ENCODE results near the gene GPBAR1. TPM values are rescaled to one million over a fixed set of nuclear protein-coding genes. Genes with fewer than 3 reads are reported as not detected.

Gene GPBAR1
- total RNA-seq, 6 donors from 2014 or later, result 0.33 to 6.4 (median 4.1) TPM

DNA sequence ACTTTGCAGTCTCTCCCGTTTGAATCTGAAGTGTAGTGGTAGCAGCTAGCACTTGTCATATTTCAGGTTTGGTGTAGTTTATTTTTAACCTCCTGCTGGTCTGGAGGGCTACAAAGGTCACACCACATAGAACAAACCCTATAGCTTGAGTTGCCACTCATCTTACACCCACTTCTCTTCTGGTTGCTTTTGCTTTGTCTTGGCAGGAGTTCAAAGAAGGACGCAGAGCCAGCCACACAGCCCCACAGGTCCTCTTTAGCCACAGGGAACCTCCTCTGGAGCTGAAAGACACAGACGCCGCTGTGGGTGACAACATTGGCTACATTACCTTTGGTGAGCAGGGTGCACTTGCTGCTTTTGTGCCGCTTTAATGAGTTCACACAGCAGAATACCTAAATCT is 15.6 kb upstream of the GPBAR1 start:
- H3K27ac ChIP-seq, result no peak overlapping the region
- ATAC-seq (ENCODE audit: low FRiP score in 2 of 2), result peak in 1 of 2 donors; percentile 63

DNA sequence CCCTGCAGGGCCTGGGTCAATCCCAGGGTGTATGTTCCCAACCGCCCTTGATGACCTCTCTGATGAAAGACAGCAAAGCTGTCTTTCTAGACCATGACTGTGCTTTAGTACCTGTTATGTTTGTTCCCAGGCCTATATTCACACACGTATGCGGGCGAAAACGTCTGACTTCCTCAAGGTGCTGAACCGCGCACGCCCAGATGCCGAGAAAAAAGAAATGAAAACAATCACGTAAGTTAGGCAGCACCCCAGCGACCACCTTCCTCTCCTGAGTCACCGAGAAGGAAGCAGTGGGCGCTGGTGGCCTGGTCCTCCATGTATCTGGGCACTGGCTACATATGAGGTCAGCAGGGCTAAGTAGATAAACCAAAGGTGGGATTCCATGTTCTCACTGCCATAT is 11.1 kb upstream of the GPBAR1 start:
- H3K27ac ChIP-seq, result no peak overlapping the region
- H3K9me3 ChIP-seq, result no peaks in the 10 kb centered on the region
- no peaks in the 10 kb centered on the region for H3K27me3 ChIP-seq
- H3K36me3 ChIP-seq, result peaks cover 70 to 100% (median 100%) of the 10 kb centered on the region in 4 donors
- ATAC-seq (ENCODE audit: low FRiP score in 2 of 2) (no peak), DNase-seq (no peak)
- H3K4me1 ChIP-seq, result peaks cover 0 to 11% (median 3%) of the 10 kb centered on the region in 4 donors
- TF ChIP-seq, protein P1, sequence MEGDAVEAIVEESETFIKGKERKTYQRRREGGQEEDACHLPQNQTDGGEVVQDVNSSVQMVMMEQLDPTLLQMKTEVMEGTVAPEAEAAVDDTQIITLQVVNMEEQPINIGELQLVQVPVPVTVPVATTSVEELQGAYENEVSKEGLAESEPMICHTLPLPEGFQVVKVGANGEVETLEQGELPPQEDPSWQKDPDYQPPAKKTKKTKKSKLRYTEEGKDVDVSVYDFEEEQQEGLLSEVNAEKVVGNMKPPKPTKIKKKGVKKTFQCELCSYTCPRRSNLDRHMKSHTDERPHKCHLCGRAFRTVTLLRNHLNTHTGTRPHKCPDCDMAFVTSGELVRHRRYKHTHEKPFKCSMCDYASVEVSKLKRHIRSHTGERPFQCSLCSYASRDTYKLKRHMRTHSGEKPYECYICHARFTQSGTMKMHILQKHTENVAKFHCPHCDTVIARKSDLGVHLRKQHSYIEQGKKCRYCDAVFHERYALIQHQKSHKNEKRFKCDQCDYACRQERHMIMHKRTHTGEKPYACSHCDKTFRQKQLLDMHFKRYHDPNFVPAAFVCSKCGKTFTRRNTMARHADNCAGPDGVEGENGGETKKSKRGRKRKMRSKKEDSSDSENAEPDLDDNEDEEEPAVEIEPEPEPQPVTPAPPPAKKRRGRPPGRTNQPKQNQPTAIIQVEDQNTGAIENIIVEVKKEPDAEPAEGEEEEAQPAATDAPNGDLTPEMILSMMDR (IDR thresholded peaks at IDR 0.05), result no peak
- no peak for TF ChIP-seq EP300 (IDR thresholded peaks at IDR 0.05)
- no peak overlapping the region for H3K4me3 ChIP-seq
- WGBS, 2 donors, result 91 to 94% methylated on average over 13 of the region's 13 CpGs

More for the DNA sequence above, 15.6 kb upstream of the GPBAR1 start:
- WGBS, 2 donors, result 63 to 71% methylated on average over 5 of the region's 5 CpGs
- no peaks in the 10 kb centered on the region for H3K27me3 ChIP-seq
- TF ChIP-seq POLR2A (IDR thresholded peaks at IDR 0.05), result no peak
- no peak for DNase-seq
- H3K36me3 ChIP-seq, result peaks cover 45 to 100% (median 84%) of the 10 kb centered on the region in 4 donors
- peaks cover 0 to 14% (median 6%) of the 10 kb centered on the region in 4 donors for H3K4me1 ChIP-seq
- no peak overlapping the region for H3K4me3 ChIP-seq
- H3K9me3 ChIP-seq, result no peaks in the 10 kb centered on the region

DNA sequence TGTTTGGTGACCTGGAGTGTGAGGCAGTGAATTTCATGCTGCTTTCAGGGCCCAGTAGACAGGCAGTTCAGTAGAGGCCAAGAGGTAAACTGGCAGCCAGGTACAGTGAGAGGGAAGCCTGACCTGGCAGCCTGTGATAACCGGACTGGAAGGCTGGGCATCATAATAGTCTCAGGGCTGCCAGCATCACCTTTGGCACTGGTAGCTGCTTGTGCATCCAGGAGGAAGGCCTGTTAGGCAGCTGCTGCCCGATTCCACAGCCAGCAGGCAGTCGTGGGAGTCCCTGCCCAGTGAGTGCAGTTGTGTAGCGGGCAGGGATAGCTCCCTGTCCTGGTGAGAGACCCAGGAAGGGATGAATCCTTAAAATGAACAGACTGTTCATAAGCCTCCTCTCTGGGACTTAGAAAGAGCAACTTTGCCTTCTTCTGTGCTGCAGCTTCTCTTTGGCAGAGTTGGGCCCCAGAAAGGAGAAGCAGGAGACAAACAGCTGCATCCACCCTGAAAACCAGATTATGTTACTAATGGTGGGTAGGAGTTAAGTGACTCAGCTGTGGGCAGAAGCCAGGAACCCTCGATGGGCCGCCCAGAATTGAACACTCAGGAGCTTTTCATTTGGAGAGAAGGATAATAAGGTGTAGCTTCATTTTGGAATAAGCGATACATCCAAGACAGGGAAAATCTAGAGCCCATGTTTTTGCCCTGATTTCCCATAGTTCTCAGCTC is 8.1 kb upstream of the GPBAR1 start:
- Histone ChIP-seq H3K4me1 (peaks cover 4 to 12% (median 8%) of the 10 kb centered on the region in 4 donors), H3K9me3 (no peaks in the 10 kb centered on the region), H3K27me3 (no peaks in the 10 kb centered on the region), H3K36me3 (peaks cover 59 to 94% (median 87%) of the 10 kb centered on the region in 4 donors), H3K4me3 (no peak overlapping the region), H3K27ac (peak overlapping the region in 1 of 4 donors; percentile 13)
- TF ChIP-seq, protein P1 (IDR thresholded peaks at IDR 0.05), result no peak
- TF ChIP-seq POLR2A (IDR thresholded peaks at IDR 0.05) (no peak), POLR2AphosphoS5 (IDR thresholded peaks at IDR 0.05) (no peak), EP300 (IDR thresholded peaks at IDR 0.05) (no peak)
- DNase-seq (no peak), ATAC-seq (ENCODE audit: low FRiP score in 2 of 2) (peak in 1 of 2 donors; percentile 48)
- 82 to 83% methylated on average over 6 to 7 of the region's 7 CpGs for WGBS, 2 donors

DNA sequence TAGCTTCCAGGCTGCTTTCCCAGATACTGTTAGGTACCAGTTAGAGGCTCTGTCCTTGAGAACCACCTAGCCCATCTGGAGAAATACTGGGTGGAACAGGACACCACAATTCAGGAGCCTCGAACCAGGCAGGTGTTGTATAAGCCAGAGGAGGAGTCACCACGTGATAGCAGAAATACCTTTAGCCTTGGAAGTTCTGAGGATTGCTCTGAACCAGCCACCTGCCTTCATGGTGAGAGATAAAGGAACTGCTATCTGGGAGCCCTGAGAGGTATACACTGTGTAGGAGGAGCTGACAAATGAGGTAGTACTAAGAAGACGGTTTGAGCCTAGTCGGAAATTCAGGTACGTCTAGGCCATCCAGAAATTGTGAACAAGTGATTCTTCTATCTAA is 7.6 kb upstream of the GPBAR1 start:
- no peaks in the 10 kb centered on the region for H3K9me3 ChIP-seq
- H3K36me3 ChIP-seq, result peaks cover 54 to 89% (median 82%) of the 10 kb centered on the region in 4 donors
- H3K4me1 ChIP-seq, result peaks cover 6 to 15% (median 11%) of the 10 kb centered on the region in 4 donors
- DNase-seq, result no peak
- H3K4me3 ChIP-seq, result no peak overlapping the region
- ATAC-seq (ENCODE audit: low FRiP score in 2 of 2), result no peak
- H3K27ac ChIP-seq, result no peak overlapping the region
- WGBS, 2 donors, result 87% methylated on average over 4 to 5 of the region's 5 CpGs
- TF ChIP-seq EP300 (IDR thresholded peaks at IDR 0.05) (no peak), POLR2AphosphoS5 (IDR thresholded peaks at IDR 0.05) (no peak), POLR2A (IDR thresholded peaks at IDR 0.05) (no peak)
- TF ChIP-seq, protein P1 (IDR thresholded peaks at IDR 0.05), result no peak
- no peaks in the 10 kb centered on the region for H3K27me3 ChIP-seq

DNA sequence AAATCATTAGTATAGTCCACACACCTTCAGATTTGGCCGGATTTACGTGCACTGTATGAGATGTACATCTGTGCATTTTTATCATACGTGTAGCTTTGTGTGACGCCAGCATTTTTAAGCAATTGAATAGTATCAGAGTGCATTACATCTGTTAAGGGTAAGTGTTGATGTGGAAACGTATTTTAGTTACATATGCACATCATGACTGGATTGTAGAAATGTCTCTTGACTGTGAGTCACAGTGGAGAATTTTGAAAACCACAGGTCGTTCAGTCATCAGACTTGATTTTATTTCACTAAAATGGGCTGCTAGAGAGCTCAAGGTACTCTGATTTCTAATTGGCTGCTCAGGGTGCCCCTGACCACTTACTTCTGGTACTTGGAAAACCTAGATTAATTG is 5.4 kb upstream of the GPBAR1 start:
- H3K27ac ChIP-seq, result peak overlapping the region in 1 of 4 donors; percentile 1
- H3K4me3 ChIP-seq, result no peak overlapping the region
- peaks cover 28 to 37% (median 33%) of the 10 kb centered on the region in 4 donors for H3K4me1 ChIP-seq
- no peaks in the 10 kb centered on the region for H3K27me3 ChIP-seq
- no peaks in the 10 kb centered on the region for H3K9me3 ChIP-seq
- ATAC-seq (ENCODE audit: low FRiP score in 2 of 2) (no peak), DNase-seq (no peak)
- TF ChIP-seq, protein P1 (IDR thresholded peaks at IDR 0.05), result no peak
- peaks cover 32 to 67% (median 60%) of the 10 kb centered on the region in 4 donors for H3K36me3 ChIP-seq
- 79 to 86% methylated on average over 6 of the region's 6 CpGs for WGBS, 2 donors

Data from upper lobe of left lung (tissue), 6 donors.